Measurements from ENCODE around the gene KAT2B. TPM values are rescaled to one million over a fixed set of nuclear protein-coding genes. Genes with fewer than 3 reads are reported as not detected.
A peak's percentile ranks its signal among the peaks of the same experiment; 100 is the strongest.

KAT2B gene
- total RNA-seq, 2 donors from 2014 or later: 16.4 to 31.7 TPM

DNA sequence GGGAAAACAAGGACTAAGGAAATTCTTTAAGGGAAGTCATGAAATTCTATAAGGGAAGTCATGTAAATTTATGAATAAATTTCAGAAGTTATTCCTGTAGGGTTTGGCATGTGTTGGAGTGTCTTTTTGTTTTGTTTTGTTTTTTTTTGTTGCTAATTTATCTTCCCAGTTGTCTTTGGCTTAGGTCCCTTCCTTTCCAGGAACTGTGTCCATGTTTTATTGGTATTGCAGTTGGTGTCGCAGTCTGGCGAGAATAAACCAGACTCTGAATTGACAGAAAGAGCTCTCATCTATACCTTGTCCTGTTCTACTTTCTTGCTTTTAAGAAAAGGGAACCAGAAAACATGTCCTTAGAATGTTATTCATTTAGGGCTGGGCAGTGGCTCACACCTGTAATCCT is 88.1 kb downstream of the KAT2B start:
- H3K4me1 ChIP-seq (replicated peaks): no peaks in the 10 kb centered on the region
- WGBS: 63% methylated on average over 2 of the region's 2 CpGs
- H3K27me3 ChIP-seq (replicated peaks; ENCODE audit: insufficient read depth): no peaks in the 10 kb centered on the region
- peak; percentile 71 for TF ChIP-seq POLR2AphosphoS5 (IDR thresholded peaks at IDR 0.05)
- TF ChIP-seq, protein P1, sequence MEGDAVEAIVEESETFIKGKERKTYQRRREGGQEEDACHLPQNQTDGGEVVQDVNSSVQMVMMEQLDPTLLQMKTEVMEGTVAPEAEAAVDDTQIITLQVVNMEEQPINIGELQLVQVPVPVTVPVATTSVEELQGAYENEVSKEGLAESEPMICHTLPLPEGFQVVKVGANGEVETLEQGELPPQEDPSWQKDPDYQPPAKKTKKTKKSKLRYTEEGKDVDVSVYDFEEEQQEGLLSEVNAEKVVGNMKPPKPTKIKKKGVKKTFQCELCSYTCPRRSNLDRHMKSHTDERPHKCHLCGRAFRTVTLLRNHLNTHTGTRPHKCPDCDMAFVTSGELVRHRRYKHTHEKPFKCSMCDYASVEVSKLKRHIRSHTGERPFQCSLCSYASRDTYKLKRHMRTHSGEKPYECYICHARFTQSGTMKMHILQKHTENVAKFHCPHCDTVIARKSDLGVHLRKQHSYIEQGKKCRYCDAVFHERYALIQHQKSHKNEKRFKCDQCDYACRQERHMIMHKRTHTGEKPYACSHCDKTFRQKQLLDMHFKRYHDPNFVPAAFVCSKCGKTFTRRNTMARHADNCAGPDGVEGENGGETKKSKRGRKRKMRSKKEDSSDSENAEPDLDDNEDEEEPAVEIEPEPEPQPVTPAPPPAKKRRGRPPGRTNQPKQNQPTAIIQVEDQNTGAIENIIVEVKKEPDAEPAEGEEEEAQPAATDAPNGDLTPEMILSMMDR (IDR thresholded peaks at IDR 0.05): no peak
- no peak for TF ChIP-seq POLR2A (IDR thresholded peaks at IDR 0.05)
- H3K4me3 ChIP-seq: no peak overlapping the region
- intact Hi-C loops (cut with DNase I): no loop called here
- H3K9me3 ChIP-seq: no peaks in the 10 kb centered on the region
- peak overlapping the region in 1 of 2 donors; percentile 1 for H3K27ac ChIP-seq
- DNase-seq (ENCODE audit: low spot score): peak; percentile 23
- no peaks in the 10 kb centered on the region for H3K36me3 ChIP-seq

DNA sequence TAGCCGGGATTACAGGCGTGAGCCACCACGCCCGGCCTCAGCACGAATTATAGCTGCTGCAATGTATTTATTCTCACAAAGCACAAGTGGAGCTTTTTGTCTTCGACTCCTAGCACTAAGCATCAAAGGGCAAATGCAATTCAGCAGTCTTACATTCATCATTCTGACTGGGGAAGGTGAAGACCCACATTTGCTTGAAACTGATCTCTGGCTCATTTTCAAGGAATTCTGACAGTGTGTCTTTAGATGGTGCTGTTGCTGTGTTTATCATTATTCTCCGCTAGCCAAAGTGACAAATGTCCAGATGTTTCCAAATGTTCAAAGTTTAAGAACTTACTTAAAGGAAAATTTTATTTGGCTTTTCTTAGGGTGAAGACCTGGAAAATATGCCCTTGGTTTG is 89.9 kb downstream of the KAT2B start:
- Histone ChIP-seq H3K4me3 (no peak overlapping the region), H3K27me3 (replicated peaks; ENCODE audit: insufficient read depth) (no peaks in the 10 kb centered on the region), H3K36me3 (no peaks in the 10 kb centered on the region), H3K27ac (no peak overlapping the region), H3K4me1 (replicated peaks) (no peaks in the 10 kb centered on the region), H3K9me3 (no peaks in the 10 kb centered on the region)
- 85% methylated on average over 7 of the region's 7 CpGs for WGBS
- intact Hi-C loops (cut with DNase I): no loop called here
- DNase-seq (ENCODE audit: low spot score): no peak
- TF ChIP-seq, protein P1 (IDR thresholded peaks at IDR 0.05): no peak
- no peak for TF ChIP-seq POLR2A (IDR thresholded peaks at IDR 0.05)
- TF ChIP-seq POLR2AphosphoS5 (IDR thresholded peaks at IDR 0.05): no peak

DNA sequence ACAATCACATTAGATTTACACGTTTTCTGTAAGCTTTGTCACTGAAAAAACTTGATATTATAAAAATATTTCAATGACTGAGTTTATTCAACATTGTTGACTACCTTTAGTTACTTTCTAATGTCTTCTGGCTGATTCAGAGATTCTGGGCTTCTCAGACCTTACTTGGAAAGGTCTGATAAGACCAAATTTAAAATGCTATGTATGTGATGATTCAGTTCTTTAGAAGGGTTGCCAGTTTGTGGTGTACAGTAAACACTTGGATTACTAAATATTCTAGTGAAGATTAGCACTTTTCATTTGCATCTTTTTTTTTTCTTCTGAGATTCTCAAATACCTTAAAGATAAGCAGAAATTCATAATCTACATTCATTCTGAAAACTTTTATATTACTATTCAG is 96.0 kb downstream of the KAT2B start:
- Histone ChIP-seq H3K27me3 (replicated peaks; ENCODE audit: insufficient read depth) (no peaks in the 10 kb centered on the region), H3K4me3 (no peak overlapping the region), H3K4me1 (replicated peaks) (no peaks in the 10 kb centered on the region), H3K27ac (no peak overlapping the region), H3K9me3 (no peaks in the 10 kb centered on the region), H3K36me3 (no peaks in the 10 kb centered on the region)
- no peak for DNase-seq (ENCODE audit: low spot score)
- intact Hi-C loops (cut with DNase I): no loop called here
- WGBS: 79% methylated on average over 1 of the region's 1 CpG
- TF ChIP-seq POLR2AphosphoS5 (IDR thresholded peaks at IDR 0.05) (no peak), POLR2A (IDR thresholded peaks at IDR 0.05) (no peak)
- TF ChIP-seq, protein P1 (IDR thresholded peaks at IDR 0.05): no peak

DNA sequence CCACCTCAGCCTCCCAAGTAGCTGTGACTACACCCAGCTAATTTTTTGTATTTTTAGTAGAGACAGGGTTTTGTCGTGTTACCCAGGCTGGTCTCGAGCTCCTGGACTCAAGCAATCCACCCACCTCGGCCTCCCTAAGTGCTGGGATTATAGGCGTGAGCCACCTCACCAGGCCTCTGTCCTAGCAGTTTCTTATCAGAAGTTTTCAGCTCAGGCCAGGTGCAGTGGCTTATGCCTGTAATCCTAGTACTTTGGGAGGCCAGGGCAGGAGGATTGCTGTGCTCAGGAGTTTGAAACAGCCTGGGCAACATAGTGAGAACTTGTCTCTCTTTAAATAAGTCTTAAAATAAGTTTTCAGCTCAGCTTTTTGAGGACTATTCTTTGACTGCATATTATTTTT is 97.4 kb downstream of the KAT2B start:
- intact Hi-C loops (cut with DNase I): no loop called here
- Histone ChIP-seq H3K4me1 (replicated peaks) (no peaks in the 10 kb centered on the region), H3K9me3 (no peaks in the 10 kb centered on the region), H3K27me3 (replicated peaks; ENCODE audit: insufficient read depth) (no peaks in the 10 kb centered on the region), H3K36me3 (no peaks in the 10 kb centered on the region), H3K4me3 (no peak overlapping the region), H3K27ac (no peak overlapping the region)
- DNase-seq (ENCODE audit: low spot score): no peak
- 97% methylated on average over 4 of the region's 4 CpGs for WGBS
- TF ChIP-seq POLR2AphosphoS5 (IDR thresholded peaks at IDR 0.05): no peak
- TF ChIP-seq, protein P1 (IDR thresholded peaks at IDR 0.05): no peak
- no peak for TF ChIP-seq POLR2A (IDR thresholded peaks at IDR 0.05)

DNA sequence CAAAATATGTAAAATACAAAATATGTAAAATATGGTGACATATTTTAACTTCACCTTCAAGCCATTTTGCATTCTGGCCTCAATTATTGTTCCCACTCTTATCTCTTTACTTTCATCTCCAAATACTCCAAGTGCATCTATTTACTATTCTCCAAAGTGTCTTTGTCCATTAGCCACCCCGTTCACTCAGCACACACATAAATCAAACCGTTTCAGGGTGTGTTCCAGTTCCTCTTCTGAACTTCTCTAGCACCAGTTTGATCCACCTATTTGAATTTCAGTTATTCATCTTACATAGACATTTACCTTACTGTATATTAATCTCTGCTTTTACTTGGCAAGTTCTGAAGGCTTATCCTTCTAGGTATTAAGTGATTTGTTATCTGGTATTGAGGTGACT is 100.6 kb downstream of the KAT2B start:
- H3K27me3 ChIP-seq (replicated peaks; ENCODE audit: insufficient read depth): no peaks in the 10 kb centered on the region
- H3K36me3 ChIP-seq: no peaks in the 10 kb centered on the region
- no peak overlapping the region for H3K4me3 ChIP-seq
- no peaks in the 10 kb centered on the region for H3K4me1 ChIP-seq (replicated peaks)
- DNase-seq (ENCODE audit: low spot score): no peak
- TF ChIP-seq, protein P1 (IDR thresholded peaks at IDR 0.05): no peak
- TF ChIP-seq POLR2AphosphoS5 (IDR thresholded peaks at IDR 0.05) (no peak), POLR2A (IDR thresholded peaks at IDR 0.05) (no peak)
- H3K9me3 ChIP-seq: no peaks in the 10 kb centered on the region
- intact Hi-C loops (cut with DNase I): loop anchor here (5.0 kb wide), 2 partner anchors 99 to 194 kb away; partner anchors contain the start of genes KAT2B and RAB5A
- 18% methylated on average over 2 of the region's 2 CpGs for WGBS
- no peak overlapping the region for H3K27ac ChIP-seq
